Left ventricle myocardium inferior (tissue), 1 donor: ENCODE measurements around the gene ACBD6. TPM values are rescaled to one million over a fixed set of nuclear protein-coding genes. Genes with fewer than 3 reads are reported as not detected.

Experiments
- DNase-seq: peaks from one replicate; pipeline ENCODE4 v3.0.0-alpha.2; 2020
- H3K27ac ChIP-seq: fragments of 200-600 bp; replicated peaks from 2 replicates; pipeline ENCODE4 v1.8.0; 2021
- H3K27me3 ChIP-seq: fragments of 200-600 bp; 2 replicates; pipeline ENCODE4 v1.8.0; 2021; ENCODE audit warnings: low read depth
- H3K36me3 ChIP-seq: fragments of 200-600 bp; 2 replicates; pipeline ENCODE4 v1.8.0; 2021
- H3K4me1 ChIP-seq: fragments of 200-600 bp; 2 replicates; pipeline ENCODE4 v1.8.0; 2021
- H3K4me3 ChIP-seq: fragments of 200-600 bp; 2 replicates; pipeline ENCODE4 v1.8.0; 2021; ENCODE audit warnings: mild to moderate bottlenecking, moderate library complexity
- H3K9me3 ChIP-seq: fragments of 200-600 bp; replicated peaks from 2 replicates; pipeline ENCODE4 v1.8.0; 2021
- CTCF ChIP-seq: fragments of 200-600 bp; IDR thresholded peaks from 2 replicates; pipeline ENCODE4 v1.8.0; 2021; ENCODE audit warnings: antibody characterized with exemption, mild to moderate bottlenecking, borderline replicate concordance
- intact Hi-C: fragments of 100-400 bp; cut with micrococcal nuclease; formaldehyde crosslinking; loops from one replicate; pipeline ENCODE4 v1.11.0; 2022
- total RNA-seq: library from RNA; stranded (reverse); fragmentation: NEBNext Ultra II Directional; extraction: Animal tissue kit (Norgen Biotek cat#: 25700); gene quantifications from one replicate; pipeline ENCODE4 v1.2.1, GENCODE V29; 2021
- donor health status: DM: no; HTN: yes; CAD: no; lungs with severe emphysema.

Gene ACBD6
- total RNA-seq, 1 donor from 2014 or later: 18.2 TPM

- H3K27me3 ChIP-seq: peaks cover 87% of the 10 kb centered on the region
- H3K9me3 ChIP-seq: no peaks in the 10 kb centered on the region
- DNase-seq: no peak
- H3K36me3 ChIP-seq: no peaks in the 10 kb centered on the region
- no peak overlapping the region for H3K27ac ChIP-seq
- H3K4me3 ChIP-seq: no peak overlapping the region
- TF ChIP-seq CTCF: no peak
- H3K4me1 ChIP-seq: no peaks in the 10 kb centered on the region
- intact Hi-C loops: no loop called here
Measured at GRCh38 chr1:180247580-180247979, 254.8 kb downstream of the ACBD6 start.

GRCh38 chr1:180247061-180247460 lies 255.3 kb downstream of the ACBD6 start:
- intact Hi-C loops: no loop called here
- no peak overlapping the region for H3K4me3 ChIP-seq
- H3K27ac ChIP-seq: no peak overlapping the region
- no peak for TF ChIP-seq CTCF
- DNase-seq: no peak
- H3K36me3 ChIP-seq: no peaks in the 10 kb centered on the region
- H3K9me3 ChIP-seq: no peaks in the 10 kb centered on the region
- H3K4me1 ChIP-seq: no peaks in the 10 kb centered on the region
- peaks cover 87% of the 10 kb centered on the region for H3K27me3 ChIP-seq

GRCh38 chr1:180246579-180246978 lies 255.8 kb downstream of the ACBD6 start:
- no peak overlapping the region for H3K27ac ChIP-seq
- H3K4me3 ChIP-seq: no peak overlapping the region
- TF ChIP-seq CTCF: no peak
- H3K27me3 ChIP-seq: peaks cover 89% of the 10 kb centered on the region
- no peaks in the 10 kb centered on the region for H3K9me3 ChIP-seq
- intact Hi-C loops: no loop called here
- H3K36me3 ChIP-seq: no peaks in the 10 kb centered on the region
- no peaks in the 10 kb centered on the region for H3K4me1 ChIP-seq
- no peak for DNase-seq

GRCh38 chr1:180244840-180245239 lies 257.5 kb downstream of the ACBD6 start:
- no peak for DNase-seq
- Histone ChIP-seq H3K4me3 (no peak overlapping the region), H3K27ac (no peak overlapping the region), H3K9me3 (no peaks in the 10 kb centered on the region), H3K36me3 (no peaks in the 10 kb centered on the region), H3K27me3 (peaks cover 96% of the 10 kb centered on the region), H3K4me1 (no peaks in the 10 kb centered on the region)
- intact Hi-C loops: no loop called here
- TF ChIP-seq CTCF: no peak

- peaks cover 100% of the 10 kb centered on the region for H3K27me3 ChIP-seq
- H3K27ac ChIP-seq: no peak overlapping the region
- no peak overlapping the region for H3K4me3 ChIP-seq
- intact Hi-C loops: no loop called here
- no peak for DNase-seq
- no peaks in the 10 kb centered on the region for H3K4me1 ChIP-seq
- no peaks in the 10 kb centered on the region for H3K9me3 ChIP-seq
- no peak for TF ChIP-seq CTCF
- H3K36me3 ChIP-seq: no peaks in the 10 kb centered on the region
Measured at GRCh38 chr1:180243517-180244221, 258.7 kb downstream of the ACBD6 start.
